Peyer's patch (tissue), 4 donors: ENCODE data around the gene RABEPK. TPM values are rescaled to one million over a fixed set of nuclear protein-coding genes. Genes with fewer than 3 reads are reported as not detected.
"Not testable (repeated sequence)": the region's sequence is repeated elsewhere in the genome, so short reads cannot be mapped to it uniquely, and the experiment has no call there.

ENCODE experiments used
- DNase-seq, 3 donors: peaks; one replicate each; pipeline ENCODE4 v3.0.0-alpha.2; 2017 to 2019
- H3K27ac ChIP-seq, 4 donors: fragments of 200-600 bp; sonication (generic); one replicate each; pipeline ENCODE4 v1.5.1; 2016 to 2019
- H3K27me3 ChIP-seq, 2 donors: fragments of 200-600 bp; sonication (generic); one replicate each; pipeline ENCODE4 v1.5.1; 2019
- H3K36me3 ChIP-seq, 3 donors: fragments of 200-600 bp; sonication (generic); one replicate each; pipeline ENCODE4 v1.5.1; 2016 to 2019
- H3K4me1 ChIP-seq, 4 donors: fragments of 200-600 bp; sonication (generic); one replicate each; pipeline ENCODE4 v1.5.1; 2016 to 2019
- H3K4me3 ChIP-seq, 4 donors: fragments of 200-600 bp; sonication (generic); 1 replicate in 3 of 4; 2 replicates in 1 of 4; pipeline ENCODE4 v1.5.1; 2016 to 2019; ENCODE audit warnings: mild to moderate bottlenecking in 1 of 4
- H3K9me3 ChIP-seq, 4 donors: fragments of 200-600 bp; sonication (generic); one replicate each; pipeline ENCODE4 v1.5.1; 2016 to 2019; ENCODE audit warnings: mild to moderate bottlenecking in 1 of 4
- CTCF ChIP-seq, 6 experiments: fragments of 450-650 bp in 4 of 6; fragments of 200-600 bp in 2 of 6; sonication (generic) in 1 of 6; IDR thresholded peaks; one replicate each; pipeline ENCODE4 v1.5.1; 2017 to 2019; ENCODE audit warnings: antibody characterized with exemption in 6 of 6, mild to moderate bottlenecking in 3 of 6, moderate library complexity in 1 of 6
- POLR2A ChIP-seq, 2 donors: fragments of 450-650 bp; IDR thresholded peaks; one replicate each; pipeline ENCODE4 v1.5.1; 2017; ENCODE audit warnings: antibody characterized with exemption in 2 of 2, mild to moderate bottlenecking in 2 of 2, moderate library complexity in 2 of 2
- total RNA-seq, 4 donors: library from RNA; depleted of rRNA; stranded (reverse); fragments of >200 nt; gene quantifications; one replicate each; pipeline ENCODE4 v1.1.0, GENCODE V29; 2016

RABEPK gene
- total RNA-seq, 4 donors from 2014 or later = 6.3 to 9.2 (median 7.7) TPM

GRCh38 chr9:125189361-125190289 is 10.7 kb upstream of the RABEPK start, which contains the start of gene PPP6C:
Gene PPP6C, minus strand, starts transcription at chr9:125189803. Its CDS starts 85 bp downstream, at chr9:125189718.
- Histone ChIP-seq H3K27me3 (no peaks in the 10 kb centered on the region), H3K9me3 (no peaks in the 10 kb centered on the region), H3K36me3 (no peaks in the 10 kb centered on the region), H3K4me3 (peak within 1 kb of the TSS; percentile 64 to 98 (median 86)), H3K4me1 (peaks cover 0 to 33% (median 8%) of the 10 kb centered on the region in 4 donors), H3K27ac (peak within 1 kb of the TSS; percentile 90 to 95 (median 92))
- DNase-seq = peak; percentile 95 to 99 (median 98)
- peak; percentile 70 to 79 (median 76) for TF ChIP-seq CTCF (IDR thresholded peaks at IDR 0.05)
- peak; percentile 72 to 76 for TF ChIP-seq POLR2A (IDR thresholded peaks at IDR 0.05)

GRCh38 chr9:125190361-125190801 is 10.0 kb upstream of the RABEPK start:
- DNase-seq = no peak
- TF ChIP-seq CTCF (IDR thresholded peaks at IDR 0.05) (no peak), POLR2A (IDR thresholded peaks at IDR 0.05) (no peak)
- Histone ChIP-seq H3K4me3 (peak overlapping the region; percentile 64 to 98 (median 86)), H3K27ac (peak overlapping the region; percentile 90 to 95 (median 92)), H3K4me1 (peaks cover 0 to 33% (median 8%) of the 10 kb centered on the region in 4 donors), H3K9me3 (no peaks in the 10 kb centered on the region), H3K27me3 (no peaks in the 10 kb centered on the region), H3K36me3 (no peaks in the 10 kb centered on the region)

GRCh38 chr9:125194466-125194865 is 5.9 kb upstream of the RABEPK start:
- H3K36me3 ChIP-seq, DNase-seq, H3K9me3 ChIP-seq, H3K4me3 ChIP-seq, H3K27me3 ChIP-seq: not testable (repeated sequence)
- peak overlapping the region in 1 of 4 donors; percentile 21 for H3K27ac ChIP-seq
- peaks cover 0 to 11% (median 6%) of the 10 kb centered on the region in 4 donors for H3K4me1 ChIP-seq

- not testable (repeated sequence) for DNase-seq, H3K27me3 ChIP-seq, H3K4me3 ChIP-seq, H3K9me3 ChIP-seq, H3K36me3 ChIP-seq, H3K4me1 ChIP-seq
- peak overlapping the region in 1 of 4 donors; percentile 33 for H3K27ac ChIP-seq
Observed at GRCh38 chr9:125195591-125195990, 4.8 kb upstream of the RABEPK start.

- Histone ChIP-seq H3K27ac (no peak overlapping the region), H3K36me3 (peaks cover 0 to 28% (median 0%) of the 10 kb centered on the region in 3 donors), H3K4me3 (no peak overlapping the region), H3K27me3 (no peaks in the 10 kb centered on the region), H3K4me1 (peaks cover 0 to 6% (median 2%) of the 10 kb centered on the region in 4 donors), H3K9me3 (no peaks in the 10 kb centered on the region)
- no peak for TF ChIP-seq POLR2A (IDR thresholded peaks at IDR 0.05)
- no peak for DNase-seq
Observed at GRCh38 chr9:125202846-125203618, 2.7 kb downstream of the RABEPK start.

GRCh38 chr9:125204477-125204876 is 4.1 kb downstream of the RABEPK start:
- Histone ChIP-seq H3K4me1 (peaks cover 0 to 6% (median 2%) of the 10 kb centered on the region in 4 donors), H3K36me3 (peaks cover 0 to 40% (median 0%) of the 10 kb centered on the region in 3 donors), H3K4me3 (no peak overlapping the region), H3K9me3 (no peaks in the 10 kb centered on the region), H3K27ac (no peak overlapping the region), H3K27me3 (no peaks in the 10 kb centered on the region)
- TF ChIP-seq CTCF (IDR thresholded peaks at IDR 0.05) = no peak
- TF ChIP-seq POLR2A (IDR thresholded peaks at IDR 0.05) = no peak
- no peak for DNase-seq
